ENCODE data around the gene AIF1L.

The AIF1L gene

DNA sequence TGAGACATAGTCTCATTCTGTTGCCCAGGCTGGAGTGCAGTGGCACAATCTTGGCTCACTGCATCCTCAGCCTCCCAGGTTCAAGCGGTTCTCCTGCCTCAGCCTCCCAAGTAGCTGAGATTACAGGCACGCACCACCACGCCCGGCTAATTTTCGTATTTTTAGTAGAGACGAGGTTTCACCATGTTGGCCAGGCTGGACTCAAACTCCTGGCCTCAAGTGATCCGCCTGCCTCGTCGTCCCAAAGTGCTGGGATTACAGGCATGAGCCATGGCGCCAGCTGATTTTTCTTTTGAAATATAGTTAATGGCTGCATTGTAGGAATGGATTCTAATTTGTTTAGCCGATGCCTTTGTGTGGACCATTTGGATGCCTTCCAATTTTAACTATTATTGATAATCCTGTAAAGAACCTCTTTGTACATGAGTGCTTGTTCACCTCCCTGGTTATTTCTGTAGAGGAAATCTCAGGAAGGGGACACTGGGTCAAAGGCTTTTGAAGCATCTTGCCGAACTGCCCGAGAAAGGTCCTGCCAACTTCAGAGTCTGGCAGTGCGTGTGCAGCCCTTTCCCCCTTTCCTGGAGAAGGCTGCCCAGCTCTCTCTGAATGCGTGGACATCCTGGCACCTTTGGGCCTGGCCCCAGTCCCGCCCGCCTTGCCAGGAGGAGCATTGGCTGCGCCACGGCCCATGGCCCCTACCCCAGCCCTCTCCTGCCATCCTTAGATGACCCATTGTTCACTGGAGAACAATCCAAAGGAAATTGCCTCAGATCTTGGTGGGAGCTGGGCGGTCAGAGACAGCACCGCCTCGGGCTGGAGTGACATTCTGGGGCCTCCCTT is 20.2 kb downstream of the AIF1L start:
- peak; percentile 32 for DNase-seq (ENCODE audit: low read depth)
- no peak overlapping the region for H3K4me3 ChIP-seq (replicated peaks; ENCODE audit: low read depth, low read length)
- TF ChIP-seq CTCF (IDR thresholded peaks at IDR 0.05; ENCODE audit: low read length, missing control alignments): no peak

- TF ChIP-seq CTCF (IDR thresholded peaks at IDR 0.05; ENCODE audit: low read length, missing control alignments): no peak
- no peak overlapping the region for H3K4me3 ChIP-seq (replicated peaks; ENCODE audit: low read depth, low read length)
- peak; percentile 23 for DNase-seq (ENCODE audit: low read depth)
Observed at GRCh38 chr9:131117121-131117761, 20.9 kb downstream of the AIF1L start.

DNA sequence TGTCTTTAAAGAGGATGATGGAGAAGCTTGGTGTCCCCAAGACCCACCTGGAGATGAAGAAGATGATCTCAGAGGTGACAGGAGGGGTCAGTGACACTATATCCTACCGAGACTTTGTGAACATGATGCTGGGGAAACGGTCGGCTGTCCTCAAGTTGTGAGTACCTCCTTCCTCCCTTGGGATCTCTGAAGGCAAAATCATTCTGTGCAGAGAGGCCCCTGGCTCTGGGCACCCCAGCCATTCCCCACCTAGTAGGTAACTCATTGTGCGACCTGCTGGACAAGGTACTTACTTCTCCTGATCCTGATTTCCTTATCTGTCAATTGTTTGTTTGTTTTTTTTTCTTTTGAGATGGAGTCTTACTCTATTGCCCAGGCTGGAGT is 21.4 kb downstream of the AIF1L start:
- DNase-seq (ENCODE audit: low read depth): no peak
- TF ChIP-seq CTCF (IDR thresholded peaks at IDR 0.05; ENCODE audit: low read length, missing control alignments): no peak
- H3K4me3 ChIP-seq (replicated peaks; ENCODE audit: low read depth, low read length): no peak overlapping the region

- no peak for DNase-seq (ENCODE audit: low read depth)
- H3K4me3 ChIP-seq (replicated peaks; ENCODE audit: low read depth, low read length): no peak overlapping the region
- no peak for TF ChIP-seq CTCF (IDR thresholded peaks at IDR 0.05; ENCODE audit: low read length, missing control alignments)
Observed at GRCh38 chr9:131119600-131119999, 23.3 kb downstream of the AIF1L start.

GRCh38 chr9:131120620-131121228 is 24.4 kb downstream of the AIF1L start:
- no peak overlapping the region for H3K4me3 ChIP-seq (replicated peaks; ENCODE audit: low read depth, low read length)
- no peak for TF ChIP-seq CTCF (IDR thresholded peaks at IDR 0.05; ENCODE audit: low read length, missing control alignments)
- no peak for DNase-seq (ENCODE audit: low read depth)

- TF ChIP-seq CTCF (IDR thresholded peaks at IDR 0.05; ENCODE audit: low read length, missing control alignments): no peak
- no peak for DNase-seq (ENCODE audit: low read depth)
- no peak overlapping the region for H3K4me3 ChIP-seq (replicated peaks; ENCODE audit: low read depth, low read length)
Observed at GRCh38 chr9:131121346-131121745, 25.0 kb downstream of the AIF1L start.
